ENCODE measurements around the gene ZNF593OS. TPM values are rescaled to one million over a fixed set of nuclear protein-coding genes. Genes with fewer than 3 reads are reported as not detected.
A peak's percentile ranks its signal among the peaks of the same experiment; 100 is the strongest.

ZNF593OS gene
- total RNA-seq, 2 experiments from 2014 or later: not detected

- Mint-ChIP-seq H3K36me3 (ENCODE audit: low read depth) (no peaks in the 10 kb centered on the region), H3K4me3 (no peak overlapping the region), H3K27ac (no peak overlapping the region), H3K27me3 (peaks cover 55% of the 10 kb centered on the region), H3K4me1 (ENCODE audit: low read depth) (peaks cover 5% of the 10 kb centered on the region), H3K9me3 (no peaks in the 10 kb centered on the region)
- CTCF ChIA-PET: interaction anchor here (1.4 kb wide), 1 partner anchor 13 kb away, joined by 4 read pairs; no protein-coding TSS in a partner anchor
- Histone ChIP-seq H3K4me1 (ENCODE audit: insufficient read depth, low read length) (peaks cover 20% of the 10 kb centered on the region), H3K27ac (ENCODE audit: low read depth in 1 of 2, low read length in 2 of 2) (no peak overlapping the region), H3K27me3 (ENCODE audit: control insufficient read depth in 1 of 2, insufficient read depth in 2 of 2, low read length in 2 of 2) (peaks cover 26 to 41% of the 10 kb centered on the region in 2 experiments), H3K9me3 (ENCODE audit: control insufficient read depth in 1 of 2, insufficient read depth in 1 of 2, low read length in 2 of 2) (no peaks in the 10 kb centered on the region), H3K36me3 (ENCODE audit: insufficient read depth, low read length) (no peaks in the 10 kb centered on the region), H3K4me3 (ENCODE audit: low read length) (no peak overlapping the region)
- no peak for DNase-seq
- no peak for TF ChIP-seq CTCF (IDR thresholded peaks at IDR 0.05)
- intact Hi-C loops (cut with DNase I, micrococcal nuclease): no loop called here
- POLR2A ChIA-PET: no interaction called here
- ATAC-seq (ENCODE audit: poor library complexity): no peak
Measured at GRCh38 chr1:26158271-26158907, 13.2 kb downstream of the ZNF593OS start.

GRCh38 chr1:26156285-26157038 lies 15.2 kb downstream of the ZNF593OS start:
- Mint-ChIP-seq H3K4me3 (no peak overlapping the region), H3K9me3 (no peaks in the 10 kb centered on the region), H3K36me3 (ENCODE audit: low read depth) (no peaks in the 10 kb centered on the region), H3K4me1 (ENCODE audit: low read depth) (no peaks in the 10 kb centered on the region), H3K27me3 (peaks cover 48% of the 10 kb centered on the region), H3K27ac (no peak overlapping the region)
- ATAC-seq (ENCODE audit: poor library complexity): peak; percentile 58
- peaks cover 20 to 29% of the 10 kb centered on the region in 2 experiments for H3K27me3 ChIP-seq (ENCODE audit: control insufficient read depth in 1 of 2, insufficient read depth in 2 of 2, low read length in 2 of 2)
- ChIA-PET CTCF (interaction anchor here (1.4 kb wide), 1 partner anchor 12 kb away, joined by 4 read pairs; no protein-coding TSS in a partner anchor), POLR2A (interaction anchor here (1.2 kb wide), 1 partner anchor 13 kb away, joined by 4 read pairs; the partner anchor contains the start of gene ZNF593)
- no peaks in the 10 kb centered on the region for H3K36me3 ChIP-seq (ENCODE audit: insufficient read depth, low read length)
- H3K4me1 ChIP-seq (ENCODE audit: insufficient read depth, low read length): peaks cover 9% of the 10 kb centered on the region
- intact Hi-C loops (cut with DNase I, micrococcal nuclease): no loop called here
- no peak overlapping the region for H3K27ac ChIP-seq (ENCODE audit: low read depth in 1 of 2, low read length in 2 of 2)
- no peak for TF ChIP-seq CTCF (IDR thresholded peaks at IDR 0.05)
- H3K9me3 ChIP-seq (ENCODE audit: control insufficient read depth in 1 of 2, insufficient read depth in 1 of 2, low read length in 2 of 2): no peaks in the 10 kb centered on the region
- H3K4me3 ChIP-seq (ENCODE audit: low read length): no peak overlapping the region
- no peak for DNase-seq

DNA sequence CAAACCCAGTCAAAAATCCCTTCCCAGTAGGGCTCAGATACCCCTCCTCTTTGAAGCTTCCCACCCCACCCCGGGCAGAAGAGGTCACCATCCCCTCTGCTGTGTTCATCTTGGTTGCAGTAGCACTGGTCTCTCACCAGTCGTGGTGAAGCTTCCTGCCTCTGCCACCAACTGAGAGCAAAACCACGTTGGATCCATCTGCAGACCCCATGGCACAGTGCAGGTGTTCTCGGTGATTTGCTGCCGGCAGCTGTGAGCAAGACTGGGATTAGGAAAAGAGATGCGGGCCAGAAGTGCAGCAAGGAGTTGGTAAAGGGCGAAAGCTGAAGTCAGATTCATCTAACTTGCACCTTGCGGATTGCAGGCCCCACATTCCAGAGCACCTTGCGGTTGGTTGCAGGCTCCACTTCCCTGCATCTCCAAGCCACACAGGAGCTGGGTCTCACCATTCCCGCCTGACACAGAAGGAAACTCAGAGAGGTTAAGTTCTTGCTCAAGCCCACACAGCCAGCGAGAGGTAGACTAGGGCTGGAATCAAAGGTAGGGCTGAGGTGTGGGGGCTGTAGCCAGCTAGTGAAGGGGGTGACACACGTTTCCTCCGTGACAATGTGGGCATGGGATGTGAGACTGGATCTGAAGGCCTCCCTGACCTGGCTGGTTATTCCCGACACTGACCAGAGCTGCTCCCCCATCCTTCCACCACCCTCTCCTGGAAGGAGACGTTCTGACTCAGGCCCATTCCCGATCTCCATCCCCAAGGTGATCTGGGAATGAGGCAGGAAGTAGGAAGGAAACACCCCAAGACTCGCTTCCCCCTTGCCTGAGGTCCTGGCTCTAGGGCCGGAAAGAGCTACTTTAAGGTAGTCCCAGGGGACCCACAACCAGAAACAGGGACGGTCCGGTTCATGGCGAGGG lies 16.0 kb downstream of the ZNF593OS start:
- CTCF ChIA-PET: no interaction called here
- Histone ChIP-seq H3K27ac (ENCODE audit: low read depth in 1 of 2, low read length in 2 of 2) (no peak overlapping the region), H3K9me3 (ENCODE audit: control insufficient read depth in 1 of 2, insufficient read depth in 1 of 2, low read length in 2 of 2) (no peaks in the 10 kb centered on the region), H3K4me3 (ENCODE audit: low read length) (no peak overlapping the region), H3K36me3 (ENCODE audit: insufficient read depth, low read length) (no peaks in the 10 kb centered on the region), H3K27me3 (ENCODE audit: control insufficient read depth in 1 of 2, insufficient read depth in 2 of 2, low read length in 2 of 2) (peaks cover 13 to 23% of the 10 kb centered on the region in 2 experiments), H3K4me1 (ENCODE audit: insufficient read depth, low read length) (peaks cover 5% of the 10 kb centered on the region)
- no peak for TF ChIP-seq CTCF (IDR thresholded peaks at IDR 0.05)
- DNase-seq: no peak
- intact Hi-C loops (cut with DNase I, micrococcal nuclease): no loop called here
- Mint-ChIP-seq H3K4me3 (no peak overlapping the region), H3K9me3 (no peaks in the 10 kb centered on the region), H3K4me1 (ENCODE audit: low read depth) (no peaks in the 10 kb centered on the region), H3K27ac (no peak overlapping the region), H3K36me3 (ENCODE audit: low read depth) (no peaks in the 10 kb centered on the region), H3K27me3 (peaks cover 45% of the 10 kb centered on the region)
- POLR2A ChIA-PET: interaction anchor here (0.6 to 0.7 kb wide), 2 partner anchors 355 to 477 kb away, joined by 3 read pairs; no protein-coding TSS in a partner anchor
- ATAC-seq (ENCODE audit: poor library complexity): no peak
